GM19351 (cell line): ENCODE data around the gene PDE7B.
"Not testable (repeated sequence)": the region's sequence is repeated elsewhere in the genome, so short reads cannot be mapped to it uniquely, and the experiment has no call there.

ENCODE experiments used
- ATAC-seq: cut with Tn5 transposase; IDR thresholded peaks from one replicate; pipeline ENCODE4 v1.9.1; 2021; ENCODE audit warnings: mild to moderate bottlenecking, moderate library complexity; ENCODE audit not compliant: unreplicated experiment

PDE7B gene

GRCh38 chr6:135842618-135843392 lies 8.7 kb upstream of the PDE7B start:
- ATAC-seq: no peak

GRCh38 chr6:135850882-135851281 lies 619 bp upstream of the PDE7B start:
- no peak for ATAC-seq

- no peak for ATAC-seq
These were observed 1.2 kb downstream of the PDE7B start for GRCh38 chr6:135852746-135853145.

- no peak for ATAC-seq
These were observed 1.7 kb downstream of the PDE7B start for GRCh38 chr6:135853227-135853626.

GRCh38 chr6:135853986-135854385 lies 2.5 kb downstream of the PDE7B start:
- ATAC-seq: no peak

- no peak for ATAC-seq
These were observed 3.3 kb downstream of the PDE7B start for GRCh38 chr6:135854799-135855198.

GRCh38 chr6:135858931-135859330 lies 7.4 kb downstream of the PDE7B start:
- ATAC-seq: no peak

- no peak for ATAC-seq
These were observed 8.9 kb downstream of the PDE7B start for GRCh38 chr6:135860361-135860760.

- peak; percentile 81 for ATAC-seq
These were observed 9.7 kb downstream of the PDE7B start for GRCh38 chr6:135861189-135861588.

- ATAC-seq: not testable (repeated sequence)
These were observed 13.4 kb downstream of the PDE7B start for GRCh38 chr6:135864929-135865328.

- no peak for ATAC-seq
These were observed 15.1 kb downstream of the PDE7B start for GRCh38 chr6:135866445-135867123.

- no peak for ATAC-seq
These were observed 15.8 kb downstream of the PDE7B start for GRCh38 chr6:135867332-135867731.

- no peak for ATAC-seq
These were observed 18.4 kb downstream of the PDE7B start for GRCh38 chr6:135869857-135870256.

- ATAC-seq: no peak
These were observed 19.2 kb downstream of the PDE7B start for GRCh38 chr6:135870722-135871121.

- ATAC-seq: no peak
These were observed 19.8 kb downstream of the PDE7B start for GRCh38 chr6:135871296-135871695.

- no peak for ATAC-seq
These were observed 20.4 kb downstream of the PDE7B start for GRCh38 chr6:135871878-135872277.

GRCh38 chr6:135875446-135875845 lies 23.9 kb downstream of the PDE7B start:
- ATAC-seq: no peak

- ATAC-seq: no peak
These were observed 24.6 kb downstream of the PDE7B start for GRCh38 chr6:135876058-135876457.

- ATAC-seq: no peak
These were observed 26.2 kb downstream of the PDE7B start for GRCh38 chr6:135877666-135878065.

GRCh38 chr6:135880066-135880972 lies 28.8 kb downstream of the PDE7B start:
- peak; percentile 92 for ATAC-seq

- ATAC-seq: no peak
These were observed 31.5 kb downstream of the PDE7B start for GRCh38 chr6:135883045-135883444.
